ENCODE measurements around the gene HOXC11.

The HOXC11 gene

DNA sequence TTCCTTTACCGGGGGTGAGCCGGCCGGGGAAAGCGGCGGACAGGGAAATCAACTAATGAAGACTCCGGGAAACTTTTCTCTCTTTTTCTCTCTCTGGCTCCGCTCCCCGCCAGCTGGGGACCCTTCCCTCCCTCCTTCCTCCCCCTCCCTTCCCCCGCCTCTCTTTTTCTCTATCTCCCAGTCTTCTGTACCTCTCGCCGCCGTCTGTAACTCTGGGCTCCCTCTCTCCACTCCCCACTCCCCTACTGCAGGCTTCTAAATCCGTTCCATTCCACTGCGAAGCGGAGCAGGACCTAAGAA, 6.9 kb upstream of the HOXC11 start:
- Histone ChIP-seq H3K36me3 (ENCODE audit: control insufficient read depth in 1 of 2, insufficient read depth in 2 of 2, low read length in 2 of 2) (no peaks in the 10 kb centered on the region), H3K9me3 (ENCODE audit: control insufficient read depth in 1 of 2, low read length in 2 of 2) (no peaks in the 10 kb centered on the region), H3K4me3 (ENCODE audit: low read depth in 1 of 2, low read length in 2 of 2) (no peak overlapping the region), H3K4me1 (ENCODE audit: control insufficient read depth in 1 of 2, insufficient read depth in 2 of 2, low read length in 2 of 2) (peaks cover 4% of the 10 kb centered on the region in 2 donors), H3K27me3 (ENCODE audit: control insufficient read depth in 1 of 2, insufficient read depth in 2 of 2, low read length in 2 of 2) (peaks cover 96 to 100% of the 10 kb centered on the region in 2 donors), H3K9ac (ENCODE audit: low read depth in 1 of 2, low read length in 2 of 2) (no peak overlapping the region), H3K27ac (ENCODE audit: low read depth, low read length) (no peak overlapping the region)

GRCh38 chr12:53966385-53967133, 6.4 kb upstream of the HOXC11 start:
- Histone ChIP-seq H3K27me3 (ENCODE audit: control insufficient read depth in 1 of 2, insufficient read depth in 2 of 2, low read length in 2 of 2) (peaks cover 96 to 100% of the 10 kb centered on the region in 2 donors), H3K9ac (ENCODE audit: low read depth in 1 of 2, low read length in 2 of 2) (no peak overlapping the region), H3K4me3 (ENCODE audit: low read depth in 1 of 2, low read length in 2 of 2) (no peak overlapping the region), H3K27ac (ENCODE audit: low read depth, low read length) (no peak overlapping the region), H3K9me3 (ENCODE audit: control insufficient read depth in 1 of 2, low read length in 2 of 2) (no peaks in the 10 kb centered on the region), H3K4me1 (ENCODE audit: control insufficient read depth in 1 of 2, insufficient read depth in 2 of 2, low read length in 2 of 2) (peaks cover 4% of the 10 kb centered on the region in 2 donors), H3K36me3 (ENCODE audit: control insufficient read depth in 1 of 2, insufficient read depth in 2 of 2, low read length in 2 of 2) (no peaks in the 10 kb centered on the region)

GRCh38 chr12:53967421-53967925, 5.5 kb upstream of the HOXC11 start:
- Histone ChIP-seq H3K9me3 (ENCODE audit: control insufficient read depth in 1 of 2, low read length in 2 of 2) (no peaks in the 10 kb centered on the region), H3K4me3 (ENCODE audit: low read depth in 1 of 2, low read length in 2 of 2) (no peak overlapping the region), H3K4me1 (ENCODE audit: control insufficient read depth in 1 of 2, insufficient read depth in 2 of 2, low read length in 2 of 2) (peaks cover 4% of the 10 kb centered on the region in 2 donors), H3K27ac (ENCODE audit: low read depth, low read length) (no peak overlapping the region), H3K36me3 (ENCODE audit: control insufficient read depth in 1 of 2, insufficient read depth in 2 of 2, low read length in 2 of 2) (no peaks in the 10 kb centered on the region), H3K9ac (ENCODE audit: low read depth in 1 of 2, low read length in 2 of 2) (no peak overlapping the region), H3K27me3 (ENCODE audit: control insufficient read depth in 1 of 2, insufficient read depth in 2 of 2, low read length in 2 of 2) (peaks cover 96 to 100% of the 10 kb centered on the region in 2 donors)

DNA sequence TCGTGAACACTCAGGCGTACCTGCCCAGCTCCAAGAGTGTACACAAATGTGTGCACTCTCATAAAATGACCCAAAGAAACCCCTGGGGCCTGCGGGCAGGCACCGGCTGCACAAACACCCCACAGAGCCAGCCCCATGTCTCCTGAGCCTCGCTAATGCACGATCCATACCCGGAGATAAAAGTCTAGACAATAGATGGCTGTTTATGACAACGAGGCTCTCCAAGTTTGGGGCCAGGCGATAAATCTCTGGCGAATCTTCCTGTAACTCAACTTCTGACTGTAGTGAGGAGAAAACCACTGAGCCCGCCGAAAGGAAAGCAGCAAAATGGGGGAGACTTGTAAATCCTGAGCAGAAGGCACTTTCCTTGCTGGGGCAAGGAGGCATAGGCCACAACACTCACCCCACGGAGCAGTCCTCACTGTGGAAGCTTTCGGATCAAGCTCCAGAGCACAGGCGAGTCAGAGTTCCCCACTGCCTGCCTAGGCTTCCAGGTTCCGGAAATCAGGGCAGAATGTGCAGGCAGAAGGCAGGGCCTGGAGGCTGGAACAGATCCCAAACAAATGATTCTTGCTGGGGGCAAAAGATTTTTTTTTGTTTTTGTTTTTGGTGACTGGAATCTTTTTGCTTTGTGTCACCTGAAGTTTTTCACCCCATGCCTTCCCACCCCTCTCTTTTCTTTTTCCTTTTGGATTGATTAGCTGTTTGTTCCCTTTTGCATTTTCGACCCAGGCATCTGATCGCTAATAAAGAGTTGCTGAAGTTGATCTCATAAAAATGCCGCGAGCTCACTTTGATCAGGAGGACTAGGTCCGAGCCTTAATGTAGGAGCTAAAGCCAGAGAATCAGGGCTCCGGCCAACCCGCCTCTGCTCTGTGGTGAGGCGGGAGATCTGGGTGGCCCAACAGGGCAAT, 4.5 kb upstream of the HOXC11 start:
- Histone ChIP-seq H3K4me3 (ENCODE audit: low read depth in 1 of 2, low read length in 2 of 2) (no peak overlapping the region), H3K36me3 (ENCODE audit: control insufficient read depth in 1 of 2, insufficient read depth in 2 of 2, low read length in 2 of 2) (no peaks in the 10 kb centered on the region), H3K4me1 (ENCODE audit: control insufficient read depth in 1 of 2, insufficient read depth in 2 of 2, low read length in 2 of 2) (peaks cover 4 to 11% of the 10 kb centered on the region in 2 donors), H3K9ac (ENCODE audit: low read depth in 1 of 2, low read length in 2 of 2) (no peak overlapping the region), H3K27me3 (ENCODE audit: control insufficient read depth in 1 of 2, insufficient read depth in 2 of 2, low read length in 2 of 2) (peaks cover 96 to 100% of the 10 kb centered on the region in 2 donors), H3K9me3 (ENCODE audit: control insufficient read depth in 1 of 2, low read length in 2 of 2) (no peaks in the 10 kb centered on the region), H3K27ac (ENCODE audit: low read depth, low read length) (no peak overlapping the region)

GRCh38 chr12:53969588-53970259, 3.2 kb upstream of the HOXC11 start:
- Histone ChIP-seq H3K9ac (ENCODE audit: low read depth in 1 of 2, low read length in 2 of 2) (no peak overlapping the region), H3K9me3 (ENCODE audit: control insufficient read depth in 1 of 2, low read length in 2 of 2) (no peaks in the 10 kb centered on the region), H3K36me3 (ENCODE audit: control insufficient read depth in 1 of 2, insufficient read depth in 2 of 2, low read length in 2 of 2) (no peaks in the 10 kb centered on the region), H3K4me1 (ENCODE audit: control insufficient read depth in 1 of 2, insufficient read depth in 2 of 2, low read length in 2 of 2) (peaks cover 0 to 8% of the 10 kb centered on the region in 2 donors), H3K27ac (ENCODE audit: low read depth, low read length) (no peak overlapping the region), H3K4me3 (ENCODE audit: low read depth in 1 of 2, low read length in 2 of 2) (no peak overlapping the region), H3K27me3 (ENCODE audit: control insufficient read depth in 1 of 2, insufficient read depth in 2 of 2, low read length in 2 of 2) (peaks cover 89 to 98% of the 10 kb centered on the region in 2 donors)

GRCh38 chr12:53970451-53970850, 2.5 kb upstream of the HOXC11 start:
- Histone ChIP-seq H3K27ac (ENCODE audit: low read depth, low read length) (no peak overlapping the region), H3K9me3 (ENCODE audit: control insufficient read depth in 1 of 2, low read length in 2 of 2) (no peaks in the 10 kb centered on the region), H3K4me1 (ENCODE audit: control insufficient read depth in 1 of 2, insufficient read depth in 2 of 2, low read length in 2 of 2) (peaks cover 0 to 10% of the 10 kb centered on the region in 2 donors), H3K4me3 (ENCODE audit: low read depth in 1 of 2, low read length in 2 of 2) (no peak overlapping the region), H3K36me3 (ENCODE audit: control insufficient read depth in 1 of 2, insufficient read depth in 2 of 2, low read length in 2 of 2) (no peaks in the 10 kb centered on the region), H3K9ac (ENCODE audit: low read depth in 1 of 2, low read length in 2 of 2) (no peak overlapping the region), H3K27me3 (ENCODE audit: control insufficient read depth in 1 of 2, insufficient read depth in 2 of 2, low read length in 2 of 2) (peaks cover 83 to 97% of the 10 kb centered on the region in 2 donors)

DNA sequence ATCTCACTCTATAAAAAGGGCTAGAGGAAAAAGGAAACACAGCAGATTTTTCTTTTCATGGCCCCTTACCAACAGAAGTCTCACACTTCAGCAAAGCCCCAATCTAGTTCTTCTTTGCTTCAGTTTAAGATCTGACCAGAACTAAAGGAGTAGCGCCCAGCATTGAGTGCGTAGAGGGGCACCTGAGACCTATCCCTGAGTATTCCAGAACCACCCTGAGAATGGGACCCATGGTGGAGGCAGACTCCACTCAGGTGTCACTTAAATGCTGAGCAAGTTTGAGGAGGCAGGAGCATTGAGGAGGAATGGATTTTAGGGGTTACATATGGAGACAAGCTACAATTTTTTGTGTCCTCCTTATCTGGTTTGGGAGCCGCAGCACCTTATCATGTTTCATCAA, 1.8 kb upstream of the HOXC11 start:
- no peak overlapping the region for H3K9ac ChIP-seq (ENCODE audit: low read depth in 1 of 2, low read length in 2 of 2)
- peaks cover 84 to 97% of the 10 kb centered on the region in 2 donors for H3K27me3 ChIP-seq (ENCODE audit: control insufficient read depth in 1 of 2, insufficient read depth in 2 of 2, low read length in 2 of 2)
- no peaks in the 10 kb centered on the region for H3K9me3 ChIP-seq (ENCODE audit: control insufficient read depth in 1 of 2, low read length in 2 of 2)
- H3K4me1 ChIP-seq (ENCODE audit: control insufficient read depth in 1 of 2, insufficient read depth in 2 of 2, low read length in 2 of 2) = peaks cover 0 to 16% of the 10 kb centered on the region in 2 donors
- no peak overlapping the region for H3K27ac ChIP-seq (ENCODE audit: low read depth, low read length)
- no peaks in the 10 kb centered on the region for H3K36me3 ChIP-seq (ENCODE audit: control insufficient read depth in 1 of 2, insufficient read depth in 2 of 2, low read length in 2 of 2)
- no peak overlapping the region for H3K4me3 ChIP-seq (ENCODE audit: low read depth in 1 of 2, low read length in 2 of 2)

- Histone ChIP-seq H3K4me3 (ENCODE audit: low read depth in 1 of 2, low read length in 2 of 2) (no peak overlapping the region), H3K27ac (ENCODE audit: low read depth, low read length) (no peak overlapping the region), H3K4me1 (ENCODE audit: control insufficient read depth in 1 of 2, insufficient read depth in 2 of 2, low read length in 2 of 2) (peaks cover 0 to 16% of the 10 kb centered on the region in 2 donors), H3K9me3 (ENCODE audit: control insufficient read depth in 1 of 2, low read length in 2 of 2) (no peaks in the 10 kb centered on the region), H3K27me3 (ENCODE audit: control insufficient read depth in 1 of 2, insufficient read depth in 2 of 2, low read length in 2 of 2) (peaks cover 83 to 97% of the 10 kb centered on the region in 2 donors), H3K36me3 (ENCODE audit: control insufficient read depth in 1 of 2, insufficient read depth in 2 of 2, low read length in 2 of 2) (no peaks in the 10 kb centered on the region), H3K9ac (ENCODE audit: low read depth in 1 of 2, low read length in 2 of 2) (no peak overlapping the region)
Measured at GRCh38 chr12:53971686-53972085, 1.2 kb upstream of the HOXC11 start.

GRCh38 chr12:53972152-53972702, 699 bp upstream of the HOXC11 start:
- peaks cover 0 to 16% of the 10 kb centered on the region in 2 donors for H3K4me1 ChIP-seq (ENCODE audit: control insufficient read depth in 1 of 2, insufficient read depth in 2 of 2, low read length in 2 of 2)
- H3K27me3 ChIP-seq (ENCODE audit: control insufficient read depth in 1 of 2, insufficient read depth in 2 of 2, low read length in 2 of 2) = peaks cover 81 to 97% of the 10 kb centered on the region in 2 donors
- H3K36me3 ChIP-seq (ENCODE audit: control insufficient read depth in 1 of 2, insufficient read depth in 2 of 2, low read length in 2 of 2) = no peaks in the 10 kb centered on the region
- H3K9ac ChIP-seq (ENCODE audit: low read depth in 1 of 2, low read length in 2 of 2) = no peak overlapping the region
- no peak overlapping the region for H3K27ac ChIP-seq (ENCODE audit: low read depth, low read length)
- no peak overlapping the region for H3K4me3 ChIP-seq (ENCODE audit: low read depth in 1 of 2, low read length in 2 of 2)
- no peaks in the 10 kb centered on the region for H3K9me3 ChIP-seq (ENCODE audit: control insufficient read depth in 1 of 2, low read length in 2 of 2)
